Chondrocyte (in vitro differentiated cells): ENCODE results near the gene HDAC9. TPM values are rescaled to one million over a fixed set of nuclear protein-coding genes. Genes with fewer than 3 reads are reported as not detected.

Experiments
- DNase-seq: peaks from one replicate; pipeline ENCODE4 v3.0.0; 2021; ENCODE audit warnings: mixed read lengths, low spot score
- H3K27ac Mint-ChIP-seq: one replicate; pipeline ENCODE4 v1.8.0; 2021; ENCODE audit warnings: mild to moderate bottlenecking, moderate library complexity, mixed read lengths; ENCODE audit not compliant: unreplicated experiment
- H3K27me3 Mint-ChIP-seq: 2 replicates; pipeline ENCODE4 v1.8.0; 2021; ENCODE audit warnings: low read depth, mixed read lengths
- H3K36me3 Mint-ChIP-seq: 2 replicates; pipeline ENCODE4 v1.8.0; 2021; ENCODE audit warnings: low read depth, mixed read lengths
- H3K4me1 Mint-ChIP-seq: 2 replicates; pipeline ENCODE4 v1.8.0; 2021; ENCODE audit warnings: low read depth, mild to moderate bottlenecking, mixed read lengths
- H3K4me3 Mint-ChIP-seq: one replicate; pipeline ENCODE4 v1.8.0; 2021; ENCODE audit warnings: mild to moderate bottlenecking, moderate library complexity, mixed read lengths; ENCODE audit not compliant: unreplicated experiment
- H3K9me3 Mint-ChIP-seq: 2 replicates; pipeline ENCODE4 v1.8.0; 2021; ENCODE audit warnings: low read depth, mixed read lengths
- CTCF ChIP-seq: fragments of 200-600 bp; sonication (generic); IDR thresholded peaks from 2 replicates; pipeline ENCODE4 v1.5.0; 2021; ENCODE audit warnings: antibody characterized with exemption, mild to moderate bottlenecking, moderate library complexity
- total RNA-seq: library from RNA; stranded (reverse); gene quantifications from 3 replicates; pipeline ENCODE4 v1.2.1, GENCODE V29; 2021

The HDAC9 gene
- total RNA-seq, 1 donor from 2014 or later = 5.9 TPM

GRCh38 chr7:18573410-18574234, 78.1 kb downstream of the HDAC9 start:
- Mint-ChIP-seq H3K9me3 (no peaks in the 10 kb centered on the region), H3K4me1 (peaks cover 10% of the 10 kb centered on the region), H3K27me3 (no peaks in the 10 kb centered on the region), H3K36me3 (no peaks in the 10 kb centered on the region), H3K4me3 (no peak overlapping the region), H3K27ac (no peak overlapping the region)
- TF ChIP-seq CTCF = no peak
- DNase-seq = no peak

GRCh38 chr7:18574235-18574540, 78.6 kb downstream of the HDAC9 start:
- Mint-ChIP-seq H3K4me3 (no peak overlapping the region), H3K27me3 (no peaks in the 10 kb centered on the region), H3K36me3 (no peaks in the 10 kb centered on the region), H3K9me3 (no peaks in the 10 kb centered on the region), H3K4me1 (peaks cover 10% of the 10 kb centered on the region), H3K27ac (no peak overlapping the region)
- no peak for DNase-seq
- no peak for TF ChIP-seq CTCF

- no peaks in the 10 kb centered on the region for H3K9me3 Mint-ChIP-seq
- no peak for TF ChIP-seq CTCF
- H3K27ac Mint-ChIP-seq = no peak overlapping the region
- no peak overlapping the region for H3K4me3 Mint-ChIP-seq
- peaks cover 10% of the 10 kb centered on the region for H3K4me1 Mint-ChIP-seq
- DNase-seq = no peak
- no peaks in the 10 kb centered on the region for H3K36me3 Mint-ChIP-seq
- no peaks in the 10 kb centered on the region for H3K27me3 Mint-ChIP-seq
These were observed 79.1 kb downstream of the HDAC9 start for GRCh38 chr7:18574676-18575075.

GRCh38 chr7:18575622-18576572, 80.3 kb downstream of the HDAC9 start:
- H3K27ac Mint-ChIP-seq = no peak overlapping the region
- DNase-seq = no peak
- no peaks in the 10 kb centered on the region for H3K27me3 Mint-ChIP-seq
- peaks cover 11% of the 10 kb centered on the region for H3K4me1 Mint-ChIP-seq
- no peaks in the 10 kb centered on the region for H3K9me3 Mint-ChIP-seq
- TF ChIP-seq CTCF = no peak
- no peaks in the 10 kb centered on the region for H3K36me3 Mint-ChIP-seq
- H3K4me3 Mint-ChIP-seq = no peak overlapping the region

GRCh38 chr7:18577096-18577771, 81.7 kb downstream of the HDAC9 start:
- no peak for TF ChIP-seq CTCF
- Mint-ChIP-seq H3K4me1 (peaks cover 19% of the 10 kb centered on the region), H3K27ac (no peak overlapping the region), H3K36me3 (no peaks in the 10 kb centered on the region), H3K9me3 (no peaks in the 10 kb centered on the region), H3K4me3 (no peak overlapping the region), H3K27me3 (no peaks in the 10 kb centered on the region)
- no peak for DNase-seq
